ENCODE measurements around the gene SMPD3.

Gene SMPD3

GRCh38 chr16:68357923-68358322, 90.4 kb downstream of the SMPD3 start:
- DNase-seq (ENCODE audit: low spot score): no peak
- TF ChIP-seq CTCF (IDR thresholded peaks at IDR 0.05; ENCODE audit: extremely low read depth, insufficient read depth, missing control alignments): no peak
- in situ Hi-C loops (cut with MboI; ENCODE audit: low pct_unique_long_range_greater_than_20kb, low sequenced_read_pairs, unreplicated experiment): no loop called here

- no peak for DNase-seq (ENCODE audit: low spot score)
- TF ChIP-seq CTCF (IDR thresholded peaks at IDR 0.05; ENCODE audit: extremely low read depth, insufficient read depth, missing control alignments): no peak
- in situ Hi-C loops (cut with MboI; ENCODE audit: low pct_unique_long_range_greater_than_20kb, low sequenced_read_pairs, unreplicated experiment): no loop called here
Measured at GRCh38 chr16:68357521-68357922, 90.8 kb downstream of the SMPD3 start.

DNA sequence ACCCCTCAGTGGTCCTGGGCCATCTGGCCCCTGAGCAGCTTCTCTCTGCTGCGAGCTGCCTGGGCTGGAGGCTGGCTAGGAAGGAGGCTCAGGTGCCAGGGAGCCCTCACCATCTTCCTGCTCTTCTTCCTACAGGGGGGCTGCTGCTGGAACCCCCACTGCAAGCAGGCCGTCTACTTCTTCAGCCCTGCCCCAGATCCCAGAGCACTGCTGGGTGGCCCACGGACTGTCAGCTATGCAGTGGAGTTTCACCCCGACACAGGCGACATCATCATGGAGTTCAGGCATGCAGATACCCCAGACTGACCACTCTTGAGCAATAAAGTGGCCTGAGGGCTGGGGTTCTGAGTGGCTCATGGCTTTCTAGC, 91.4 kb downstream of the SMPD3 start:
- in situ Hi-C loops (cut with MboI; ENCODE audit: low pct_unique_long_range_greater_than_20kb, low sequenced_read_pairs, unreplicated experiment): no loop called here
- DNase-seq (ENCODE audit: low spot score): no peak
- TF ChIP-seq CTCF (IDR thresholded peaks at IDR 0.05; ENCODE audit: extremely low read depth, insufficient read depth, missing control alignments): no peak

DNA sequence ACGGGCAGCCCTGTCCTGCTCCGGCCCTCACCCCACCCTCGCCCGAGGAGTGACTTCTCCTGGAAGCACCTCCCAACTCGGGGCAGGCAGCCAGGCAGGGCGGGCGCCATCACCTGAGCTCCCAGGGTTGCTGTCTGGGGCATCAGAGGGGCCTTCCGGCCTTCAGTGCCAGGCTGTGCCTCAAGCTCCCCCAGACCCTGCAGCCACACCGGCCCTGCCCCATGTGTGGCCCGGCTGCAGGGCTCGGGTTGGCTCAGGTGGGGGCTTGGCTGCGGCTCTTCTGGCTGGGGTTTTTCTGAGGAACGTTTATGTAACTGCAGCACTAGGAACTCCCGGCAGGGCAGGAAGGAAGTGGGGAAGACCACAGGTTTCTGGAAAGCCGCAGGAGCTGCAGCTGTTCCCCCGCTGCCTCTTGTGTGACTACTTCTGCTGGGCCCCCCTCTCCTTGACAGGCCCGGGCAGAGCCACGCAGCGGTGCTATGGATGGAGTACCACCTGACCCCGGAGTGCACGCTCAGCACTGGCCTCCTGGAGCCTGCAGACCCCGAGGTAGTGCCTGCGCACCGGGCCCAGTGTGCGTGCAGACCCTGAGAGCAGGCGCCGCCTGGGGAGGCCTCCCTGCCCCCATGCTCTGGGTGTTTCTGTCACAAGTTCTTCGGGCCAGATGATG, 91.9 kb downstream of the SMPD3 start:
- peak; percentile 92 for DNase-seq (ENCODE audit: low spot score)
- TF ChIP-seq CTCF (IDR thresholded peaks at IDR 0.05; ENCODE audit: extremely low read depth, insufficient read depth, missing control alignments): no peak
- in situ Hi-C loops (cut with MboI; ENCODE audit: low pct_unique_long_range_greater_than_20kb, low sequenced_read_pairs, unreplicated experiment): no loop called here

DNA sequence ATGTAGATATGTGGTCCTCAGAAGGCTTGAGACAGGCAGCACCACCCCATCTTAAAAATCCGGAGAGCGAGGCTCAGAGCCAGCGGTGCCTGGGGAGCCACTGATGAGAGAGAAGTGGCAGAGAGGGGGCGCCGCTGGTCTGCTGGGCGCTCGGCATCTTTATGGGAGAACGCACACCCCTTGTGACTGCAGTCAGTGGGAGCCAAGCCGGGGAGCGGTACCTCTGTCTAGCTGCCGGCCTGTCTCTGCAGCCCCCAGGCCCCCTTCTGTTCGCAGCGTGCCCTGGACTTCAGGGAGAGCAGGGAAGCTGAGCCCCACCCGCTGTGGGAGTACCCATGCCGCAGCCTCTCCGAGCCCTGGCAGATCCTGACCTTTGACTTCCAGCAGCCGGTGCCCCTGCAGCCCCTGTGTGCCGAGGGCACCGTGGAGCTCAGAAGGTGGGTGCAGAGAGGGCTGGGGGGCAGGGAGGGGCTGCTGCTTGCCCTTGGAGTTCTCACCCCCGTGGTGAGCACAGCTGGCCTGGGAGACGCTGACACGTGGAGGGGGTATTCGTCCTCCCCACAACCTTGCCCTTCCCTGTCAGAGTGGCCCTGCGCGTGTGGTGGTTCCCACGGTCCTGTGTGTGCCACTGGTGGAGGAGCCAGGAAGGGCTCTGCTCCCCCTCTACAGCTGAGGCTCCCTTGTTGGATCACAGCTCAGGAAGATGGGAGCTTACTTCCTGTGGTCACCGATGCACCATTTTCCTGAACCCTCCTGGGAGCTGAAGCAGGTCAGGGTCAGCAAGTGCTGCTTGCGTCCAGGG, 92.7 kb downstream of the SMPD3 start:
- no peak for DNase-seq (ENCODE audit: low spot score)
- TF ChIP-seq CTCF (IDR thresholded peaks at IDR 0.05; ENCODE audit: extremely low read depth, insufficient read depth, missing control alignments): peak; percentile 24
- in situ Hi-C loops (cut with MboI; ENCODE audit: low pct_unique_long_range_greater_than_20kb, low sequenced_read_pairs, unreplicated experiment): no loop called here

DNA sequence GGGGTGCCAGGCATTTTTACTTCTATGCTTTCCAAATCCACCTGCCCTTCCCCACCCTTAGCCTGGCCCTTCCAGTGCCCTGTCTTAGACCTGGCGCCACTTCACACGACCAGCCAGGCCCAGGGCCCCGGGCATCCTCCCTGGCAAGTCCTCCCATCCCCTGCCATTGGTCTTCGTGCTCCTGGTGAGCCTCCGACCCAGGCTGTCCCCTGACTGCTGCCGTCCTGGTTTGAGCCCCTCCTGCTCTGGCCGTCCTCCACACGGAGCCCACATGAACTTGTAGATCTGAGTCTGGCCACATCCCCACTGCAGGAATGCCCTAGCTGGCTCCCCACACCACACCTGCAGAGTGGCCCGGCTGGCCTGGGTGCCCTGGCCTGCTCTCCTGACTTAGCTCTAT, 93.5 kb downstream of the SMPD3 start:
- in situ Hi-C loops (cut with MboI; ENCODE audit: low pct_unique_long_range_greater_than_20kb, low sequenced_read_pairs, unreplicated experiment): no loop called here
- DNase-seq (ENCODE audit: low spot score): no peak
- no peak for TF ChIP-seq CTCF (IDR thresholded peaks at IDR 0.05; ENCODE audit: extremely low read depth, insufficient read depth, missing control alignments)

Measured in GM13977 (cell line).